ENCODE measurements around the gene ERGIC1.
"Not testable (repeated sequence)": the region's sequence is repeated elsewhere in the genome, so short reads cannot be mapped to it uniquely, and the experiment has no call there.

Gene ERGIC1

GRCh38 chr5:172833686-172834414 lies at the start of gene ERGIC1:
Gene ERGIC1, plus strand, starts transcription at chr5:172834251. Its CDS starts 163 bp downstream, at chr5:172834414.
- DNase-seq, result peak; percentile 12

- DNase-seq, result no peak
Measured at GRCh38 chr5:172785429-172786088, 48.5 kb upstream of the ERGIC1 start.

- DNase-seq, result no peak
Measured at GRCh38 chr5:172786736-172787462, 47.2 kb upstream of the ERGIC1 start.

- DNase-seq, result not testable (repeated sequence)
Measured at GRCh38 chr5:172787538-172787937, 46.5 kb upstream of the ERGIC1 start.

- DNase-seq, result no peak
Measured at GRCh38 chr5:172788771-172789686, 45.0 kb upstream of the ERGIC1 start.

GRCh38 chr5:172789687-172790495 lies 44.2 kb upstream of the ERGIC1 start:
- no peak for DNase-seq

- DNase-seq, result no peak
Measured at GRCh38 chr5:172790496-172790889, 43.6 kb upstream of the ERGIC1 start.

- DNase-seq, result no peak
Measured at GRCh38 chr5:172791286-172791685, 42.8 kb upstream of the ERGIC1 start.

- DNase-seq, result no peak
Measured at GRCh38 chr5:172791726-172792445, 42.2 kb upstream of the ERGIC1 start.

- no peak for DNase-seq
Measured at GRCh38 chr5:172792701-172793570, 41.1 kb upstream of the ERGIC1 start.

GRCh38 chr5:172793577-172794488 lies 40.2 kb upstream of the ERGIC1 start:
- no peak for DNase-seq

- no peak for DNase-seq
Measured at GRCh38 chr5:172795318-172795977, 38.6 kb upstream of the ERGIC1 start.

GRCh38 chr5:172796306-172796705 lies 37.7 kb upstream of the ERGIC1 start:
- DNase-seq, result no peak

- DNase-seq, result no peak
Measured at GRCh38 chr5:172797771-172798191, 36.3 kb upstream of the ERGIC1 start.

- DNase-seq, result no peak
Measured at GRCh38 chr5:172798422-172799215, 35.4 kb upstream of the ERGIC1 start.

GRCh38 chr5:172799416-172799815 lies 34.6 kb upstream of the ERGIC1 start:
- DNase-seq, result no peak

GRCh38 chr5:172800088-172800551 lies 33.9 kb upstream of the ERGIC1 start:
- DNase-seq, result no peak
